Measurements from ENCODE around the gene EVC. TPM values are rescaled to one million over a fixed set of nuclear protein-coding genes. Genes with fewer than 3 reads are reported as not detected.

EVC gene
- total and polyA plus RNA-seq, 2 of the 8 experiments (the other 6 are each of a cell fraction or from before 2014, with no cell fraction given) = 2.6 to 9.8 TPM

GRCh38 chr4:5816101-5816500 is 105.1 kb downstream of the EVC start:
- no peaks in the 10 kb centered on the region for H3K79me2 ChIP-seq (ENCODE audit: control insufficient read depth in 1 of 2, insufficient read depth in 2 of 2, low read length in 2 of 2)
- H3K9ac ChIP-seq (replicated peaks in 1 of 4; ENCODE audit: extremely low read depth in 1 of 4, low read depth in 3 of 4, low read length in 3 of 4) = no peak overlapping the region
- FAIRE-seq (no peak), DNase-seq (ENCODE audit: low read depth in 1 of 2, low spot score in 2 of 2) (no peak)
- H2BK5ac ChIP-seq (ENCODE audit: low read depth, low read length) = no peak overlapping the region
- peaks cover 6 to 15% (median 13%) of the 10 kb centered on the region in 4 experiments; a peak in 7 of 8 replicates for H3K36me3 ChIP-seq (ENCODE audit: control insufficient read depth in 2 of 4, insufficient read depth in 4 of 4, low read length in 3 of 4)
- no peak overlapping the region for H2BK15ac ChIP-seq (ENCODE audit: low read length)
- H4K20me1 ChIP-seq (replicated peaks in 1 of 2; ENCODE audit: control insufficient read depth in 1 of 2, insufficient read depth in 2 of 2, low read length in 2 of 2) = peaks cover 0 to 9% of the 10 kb centered on the region in 2 experiments
- H3K14ac ChIP-seq (ENCODE audit: insufficient read length) = no peak overlapping the region
- H2AK5ac ChIP-seq (ENCODE audit: low read depth, low read length) = no peak overlapping the region
- ChIA-PET CTCF (ENCODE audit: partially characterized antibody) (no interaction called here), POLR2A (ENCODE audit: partially characterized antibody) (no interaction called here)
- H2BK120ac ChIP-seq (replicated peaks; ENCODE audit: low read depth, low read length) = no peak overlapping the region
- no peak overlapping the region for H3K18ac ChIP-seq (ENCODE audit: extremely low read depth, low read length)
- peaks cover 1% of the 10 kb centered on the region; the same call in 1 of the 2 replicates for H3K23me2 ChIP-seq (ENCODE audit: low read depth, low read length)
- no peak overlapping the region for H3K4ac ChIP-seq (replicated peaks; ENCODE audit: insufficient read length, low read depth, low read length)
- H3K23ac ChIP-seq (ENCODE audit: insufficient read length) = no peak overlapping the region
- no peak overlapping the region for H4K8ac ChIP-seq (ENCODE audit: extremely low read depth, insufficient read depth, low read length)
- H3K4me1 ChIP-seq (replicated peaks in 1 of 4; ENCODE audit: control insufficient read depth in 3 of 4, insufficient read depth in 4 of 4, low read length in 3 of 4) = no peaks in the 10 kb centered on the region; a peak in 1 of 7 replicates
- H2BK20ac ChIP-seq (ENCODE audit: low read length) = no peak overlapping the region
- H3K27ac ChIP-seq (ENCODE audit: low read depth, low read length) = no peak overlapping the region
- peaks cover 7% of the 10 kb centered on the region; the same call in 1 of the 2 replicates for H3K79me1 ChIP-seq (ENCODE audit: low read depth, low read length)
- H3K27me3 ChIP-seq (replicated peaks in 1 of 4; ENCODE audit: control insufficient read depth in 3 of 4, extremely low read depth in 1 of 4, insufficient read depth in 3 of 4, low read length in 3 of 4) = no peaks in the 10 kb centered on the region; a peak in 1 of 7 replicates
- H2BK12ac ChIP-seq (ENCODE audit: low read depth, low read length) = no peak overlapping the region
- no peak overlapping the region for H2AFZ ChIP-seq (ENCODE audit: low read length)
- no peak overlapping the region for H4K91ac ChIP-seq (replicated peaks; ENCODE audit: insufficient read length, low read length)
- H3K56ac ChIP-seq (replicated peaks; ENCODE audit: insufficient read length, low read depth, low read length) = no peak overlapping the region
- no peaks in the 10 kb centered on the region for H3K9me3 ChIP-seq (ENCODE audit: insufficient read depth in 2 of 2, low read depth in 1 of 2, low read length in 1 of 2)
- no peak overlapping the region for H3K4me2 ChIP-seq (ENCODE audit: insufficient read depth in 1 of 2, low read depth in 2 of 2, low read length in 2 of 2)
- H3K4me3 ChIP-seq (ENCODE audit: extremely low read depth in 1 of 4, insufficient read depth in 2 of 4, low read depth in 3 of 4, low read length in 4 of 4) = no peak overlapping the region
- WGBS, 2 experiments (ENCODE audit: extremely low coverage in 1 of 2, insufficient coverage in 1 of 2, insufficient read length in 1 of 2, insufficient replicate concordance in 2 of 2, low coverage in 1 of 2, low lambda C conversion rate in 2 of 2, missing lambda C conversion rate in 1 of 2) = 85% methylated on average over 8 of the region's 8 CpGs; no CpG with 5 or more reads in 1 of the 2 experiments
- no peak overlapping the region for H4K5ac ChIP-seq (ENCODE audit: insufficient read length, low read depth, low read length)
- no peak for TF ChIP-seq EP300 (IDR thresholded peaks at IDR 0.05; ENCODE audit: borderline replicate concordance in 1 of 2, low read depth in 2 of 2, low read length in 2 of 2)
- TF ChIP-seq NRF1 (IDR thresholded peaks at IDR 0.05; ENCODE audit: low read depth, low read length) = no peak
- TF ChIP-seq, protein P1, sequence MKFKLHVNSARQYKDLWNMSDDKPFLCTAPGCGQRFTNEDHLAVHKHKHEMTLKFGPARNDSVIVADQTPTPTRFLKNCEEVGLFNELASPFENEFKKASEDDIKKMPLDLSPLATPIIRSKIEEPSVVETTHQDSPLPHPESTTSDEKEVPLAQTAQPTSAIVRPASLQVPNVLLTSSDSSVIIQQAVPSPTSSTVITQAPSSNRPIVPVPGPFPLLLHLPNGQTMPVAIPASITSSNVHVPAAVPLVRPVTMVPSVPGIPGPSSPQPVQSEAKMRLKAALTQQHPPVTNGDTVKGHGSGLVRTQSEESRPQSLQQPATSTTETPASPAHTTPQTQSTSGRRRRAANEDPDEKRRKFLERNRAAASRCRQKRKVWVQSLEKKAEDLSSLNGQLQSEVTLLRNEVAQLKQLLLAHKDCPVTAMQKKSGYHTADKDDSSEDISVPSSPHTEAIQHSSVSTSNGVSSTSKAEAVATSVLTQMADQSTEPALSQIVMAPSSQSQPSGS (IDR thresholded peaks at IDR 0.05; ENCODE audit: low read length) = no peak
- TF ChIP-seq KDM1A (IDR thresholded peaks at IDR 0.05; ENCODE audit: borderline replicate concordance, low read length) = no peak
- TF ChIP-seq MAFK (IDR thresholded peaks at IDR 0.05; ENCODE audit: low read depth, low read length) = no peak
- TF ChIP-seq, protein P2, sequence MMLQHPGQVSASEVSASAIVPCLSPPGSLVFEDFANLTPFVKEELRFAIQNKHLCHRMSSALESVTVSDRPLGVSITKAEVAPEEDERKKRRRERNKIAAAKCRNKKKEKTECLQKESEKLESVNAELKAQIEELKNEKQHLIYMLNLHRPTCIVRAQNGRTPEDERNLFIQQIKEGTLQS (IDR thresholded peaks at IDR 0.05; ENCODE audit: insufficient read depth, low read depth, low read length) = no peak
- no peak for TF ChIP-seq BACH1 (IDR thresholded peaks at IDR 0.05; ENCODE audit: low read length)
- TF ChIP-seq EZH2 (IDR thresholded peaks at IDR 0.05; ENCODE audit: low read depth, low read length, severe bottlenecking) = no peak
- no peak for TF ChIP-seq ASH2L (IDR thresholded peaks at IDR 0.05; ENCODE audit: low read length)
- TF ChIP-seq RAD21 (IDR thresholded peaks at IDR 0.05 in 1 of 2, conservative IDR thresholded peaks at IDR 0.05 in 1 of 2; ENCODE audit: low read depth in 2 of 2, low read length in 2 of 2) = no peak
- TF ChIP-seq HDAC6 (IDR thresholded peaks at IDR 0.05; ENCODE audit: low read depth, low read length) = no peak

Data from H1 (cell line).